Panc1 (cell line): ENCODE measurements around the gene GALNT10. TPM values are rescaled to one million over a fixed set of nuclear protein-coding genes. Genes with fewer than 3 reads are reported as not detected.

Experiments used
- ATAC-seq: fragments of 200-7000 bp; cut with Tn5 transposase; 2 replicates; pipeline ENCODE4 v1.9.1; 2020; ENCODE audit warnings: mild to moderate bottlenecking, moderate library complexity
- BruUV-seq: library from RNA; stranded (reverse); fragments of 400-500 nt; replicated peaks from 2 replicates; lab custom pipeline; 2021; lab: Mats Ljungman, UMichigan
- CTCF ChIA-PET: fragments of 300-600 bp; sonication (Branson Sonifier 250); formaldehyde crosslinking; loops from one replicate; lab custom pipeline; 2022; ENCODE audit warnings: antibody characterized with exemption; lab: Charles Lee
- POLR2A ChIA-PET: fragments of 300-600 bp; sonication (Branson Sonifier 250); formaldehyde crosslinking; loops from one replicate; lab custom pipeline; 2022; ENCODE audit warnings: antibody characterized with exemption; lab: Charles Lee
- DNase-seq: peaks from one replicate; pipeline ENCODE4 v3.0.0-alpha.2; 2010; ENCODE audit warnings: low read depth, low spot score
- H3K27ac ChIP-seq: 2 replicates; pipeline ENCODE4 v1.5.1; 2011; ENCODE audit warnings: mild to moderate bottlenecking, low read length, inconsistent platforms
- H3K27me3 ChIP-seq: fragments of 200-500 bp; sonication (Bioruptor generic); 2 replicates; pipeline ENCODE4 v1.6.0; 2014; ENCODE audit warnings: low read length, inconsistent platforms; ENCODE audit not compliant: control insufficient read depth, insufficient read depth
- H3K36me3 ChIP-seq: fragments of 200-500 bp; sonication (Bioruptor generic); 2 replicates; pipeline ENCODE4 v1.5.1; 2014; ENCODE audit warnings: inconsistent platforms, mild to moderate bottlenecking, low read length, moderate library complexity; ENCODE audit not compliant: control insufficient read depth, insufficient read depth
- H3K4me1 ChIP-seq: 2 replicates; pipeline ENCODE4 v1.5.1; 2011; ENCODE audit warnings: inconsistent platforms, mild to moderate bottlenecking, low read length, moderate library complexity; ENCODE audit not compliant: control insufficient read depth, insufficient read depth
- H3K4me3 ChIP-seq, 2 experiments: 2 replicates each; pipeline ENCODE4 v1.5.1; 2011 to 2012; ENCODE audit warnings: low read depth in 2 of 2, low read length in 2 of 2, mild to moderate bottlenecking in 2 of 2, inconsistent platforms in 1 of 2, moderate library complexity in 1 of 2
- H3K9me3 ChIP-seq: fragments of 200-500 bp; sonication (Bioruptor generic); 2 replicates; pipeline ENCODE4 v1.5.1; 2014; ENCODE audit warnings: low read depth, mild to moderate bottlenecking, inconsistent platforms, low read length, moderate library complexity; ENCODE audit not compliant: control insufficient read depth, insufficient read depth
- POLR2AphosphoS5 ChIP-seq: IDR thresholded peaks from 2 replicates; pipeline ENCODE4 v1.6.1; 2012; ENCODE audit warnings: mild to moderate bottlenecking, low read depth, low read length, moderate library complexity
- REST ChIP-seq, 2 experiments: IDR thresholded peaks; 2 replicates each; pipeline ENCODE4 v1.6.1; 2011 to 2012; ENCODE audit warnings: low read depth in 2 of 2, control low read depth in 1 of 2, low read length in 1 of 2, mild to moderate bottlenecking in 1 of 2, moderate library complexity in 1 of 2; ENCODE audit not compliant: insufficient read depth in 1 of 2
- SIN3A ChIP-seq: IDR thresholded peaks from 2 replicates; pipeline ENCODE4 v1.6.1; 2012; ENCODE audit warnings: low read depth, mild to moderate bottlenecking, low read length, moderate library complexity, borderline replicate concordance; ENCODE audit not compliant: insufficient read depth
- TCF7L2 ChIP-seq: IDR thresholded peaks from 2 replicates; pipeline ENCODE4 v1.6.1; 2011; ENCODE audit warnings: mild to moderate bottlenecking, low read depth, low read length, inconsistent platforms
- in situ Hi-C: cut with HindIII; loops from 2 replicates; pipeline ENCODE4 v1.10.0; 2016; ENCODE audit warnings: low sequenced_read_pairs, low pct_unique_long_range_greater_than_20kb
- intact Hi-C: fragments of 100-400 bp; cut with micrococcal nuclease; formaldehyde crosslinking; loops from one replicate; pipeline ENCODE4 v1.10.0; 2022; ENCODE audit not compliant: unreplicated experiment
- total RNA-seq: library from RNA; stranded (reverse); gene quantifications from one replicate; pipeline ENCODE4 v1.2.1, GENCODE V29; 2021; ENCODE audit not compliant: unreplicated experiment
- TF ChIP-seq, protein P1 (sequence below): fragments of 450-650 bp; IDR thresholded peaks from 2 replicates; pipeline ENCODE4 v1.5.1; 2017; ENCODE audit warnings: mild to moderate bottlenecking

Gene GALNT10
- total RNA-seq, 1 experiment from 2014 or later: 50.5 TPM

DNA sequence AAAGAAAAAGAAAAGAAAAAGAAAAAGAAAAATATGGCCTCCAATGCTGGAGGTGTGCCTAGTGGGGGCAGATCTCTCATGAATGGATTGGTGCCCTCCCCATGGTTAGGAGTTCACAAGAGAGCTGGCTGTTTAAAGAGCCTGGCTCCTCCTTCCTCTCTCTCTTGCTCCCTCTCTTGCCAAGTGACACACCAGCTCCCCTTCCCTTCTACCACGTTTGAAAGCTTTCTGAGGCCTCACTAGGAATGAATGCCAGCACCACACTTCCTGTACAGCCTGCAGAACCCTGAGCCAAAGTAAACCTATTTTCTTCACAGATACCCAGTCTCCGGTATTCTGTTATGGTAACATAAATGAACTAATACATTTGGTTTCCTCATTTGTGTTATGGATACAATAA lies 14.4 kb upstream of the GALNT10 start:
- BruUV-seq: no TSS peak
- H3K4me1 ChIP-seq: no peaks in the 10 kb centered on the region
- ATAC-seq: no peak
- POLR2A ChIA-PET: interaction anchor here (0.7 kb wide), 1 partner anchor 100 kb away, joined by 4 read pairs; no protein-coding TSS in a partner anchor
- no peak overlapping the region for H3K4me3 ChIP-seq
- no peak overlapping the region for H3K27ac ChIP-seq
- no peaks in the 10 kb centered on the region for H3K9me3 ChIP-seq
- H3K36me3 ChIP-seq: no peaks in the 10 kb centered on the region
- CTCF ChIA-PET: no interaction called here
- in situ Hi-C loops (no loop called here), intact Hi-C loops (no loop called here)
- TF ChIP-seq POLR2AphosphoS5 (no peak), SIN3A (no peak), REST (IDR thresholded peaks at IDR 0.05; ENCODE audit: insufficient read depth in 1 of 2, low read depth in 2 of 2, low read length in 1 of 2) (no peak), TCF7L2 (no peak)
- TF ChIP-seq, protein P1, sequence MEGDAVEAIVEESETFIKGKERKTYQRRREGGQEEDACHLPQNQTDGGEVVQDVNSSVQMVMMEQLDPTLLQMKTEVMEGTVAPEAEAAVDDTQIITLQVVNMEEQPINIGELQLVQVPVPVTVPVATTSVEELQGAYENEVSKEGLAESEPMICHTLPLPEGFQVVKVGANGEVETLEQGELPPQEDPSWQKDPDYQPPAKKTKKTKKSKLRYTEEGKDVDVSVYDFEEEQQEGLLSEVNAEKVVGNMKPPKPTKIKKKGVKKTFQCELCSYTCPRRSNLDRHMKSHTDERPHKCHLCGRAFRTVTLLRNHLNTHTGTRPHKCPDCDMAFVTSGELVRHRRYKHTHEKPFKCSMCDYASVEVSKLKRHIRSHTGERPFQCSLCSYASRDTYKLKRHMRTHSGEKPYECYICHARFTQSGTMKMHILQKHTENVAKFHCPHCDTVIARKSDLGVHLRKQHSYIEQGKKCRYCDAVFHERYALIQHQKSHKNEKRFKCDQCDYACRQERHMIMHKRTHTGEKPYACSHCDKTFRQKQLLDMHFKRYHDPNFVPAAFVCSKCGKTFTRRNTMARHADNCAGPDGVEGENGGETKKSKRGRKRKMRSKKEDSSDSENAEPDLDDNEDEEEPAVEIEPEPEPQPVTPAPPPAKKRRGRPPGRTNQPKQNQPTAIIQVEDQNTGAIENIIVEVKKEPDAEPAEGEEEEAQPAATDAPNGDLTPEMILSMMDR: no peak
- DNase-seq: no peak
- H3K27me3 ChIP-seq: peaks cover 10% of the 10 kb centered on the region

GRCh38 chr5:154178661-154179060 lies 11.9 kb upstream of the GALNT10 start:
- Histone ChIP-seq H3K36me3 (no peaks in the 10 kb centered on the region), H3K4me3 (no peak overlapping the region), H3K27me3 (peaks cover 10% of the 10 kb centered on the region), H3K9me3 (no peaks in the 10 kb centered on the region), H3K27ac (no peak overlapping the region), H3K4me1 (no peaks in the 10 kb centered on the region)
- POLR2A ChIA-PET: no interaction called here
- TF ChIP-seq REST (IDR thresholded peaks at IDR 0.05; ENCODE audit: insufficient read depth in 1 of 2, low read depth in 2 of 2, low read length in 1 of 2) (no peak), TCF7L2 (no peak), SIN3A (no peak), POLR2AphosphoS5 (no peak)
- TF ChIP-seq, protein P1: no peak
- intact Hi-C loops (no loop called here), in situ Hi-C loops (no loop called here)
- BruUV-seq: no TSS peak
- no peak for DNase-seq
- CTCF ChIA-PET: no interaction called here
- ATAC-seq: no peak
